ENCODE results near the gene NUAK2. TPM values are rescaled to one million over a fixed set of nuclear protein-coding genes. Genes with fewer than 3 reads are reported as not detected.

The NUAK2 gene
- total RNA-seq (10 to 100 TPM; 10.3 to 12.3 TPM), polyA plus RNA-seq (ENCODE audit: insufficient read length in 6 of 6) (10 to 100 TPM in 1 of 6 donors, 1 to 10 TPM in 5; 6.1 to 10.5 (median 8.1) TPM)
- long read RNA-seq, donor 1, partial matches to known transcripts: 0 of 1 reads
- long read RNA-seq, donor 1, other reads (novel, unspliced or antisense): 0 of 1 reads
- long read RNA-seq, donor 2, partial matches to known transcripts: 0 of 2 reads
- long read RNA-seq, donor 2, other reads (novel, unspliced or antisense): 0 of 2 reads
- long read RNA-seq, donor 3, partial matches to known transcripts: 0 of 2 reads
- long read RNA-seq, donor 3, other reads (novel, unspliced or antisense): 0 of 2 reads
- long read RNA-seq, donor 4, partial matches to known transcripts: 0 of 8 reads
- long read RNA-seq, donor 4, other reads (novel, unspliced or antisense): 5 of 8 reads
- long read RNA-seq, donor 5, partial matches to known transcripts: 0 of 3 reads
- long read RNA-seq, donor 5, other reads (novel, unspliced or antisense): 0 of 3 reads
- long read RNA-seq, donor 6, partial matches to known transcripts: 0 of 2 reads
- long read RNA-seq, donor 6, other reads (novel, unspliced or antisense): 0 of 2 reads
- long read RNA-seq, donor 7, partial matches to known transcripts: 0 of 1 reads
- long read RNA-seq, donor 7, other reads (novel, unspliced or antisense): 0 of 1 reads
- long read RNA-seq, donor 8: 0 reads
- long read RNA-seq, donor 9: 0 reads
- long read RNA-seq, donor 10, partial matches to known transcripts: 0 of 3 reads
- long read RNA-seq, donor 10, other reads (novel, unspliced or antisense): 3 of 3 reads
- long read RNA-seq, donor 11, partial matches to known transcripts: 0 of 1 reads
- long read RNA-seq, donor 11, other reads (novel, unspliced or antisense): 0 of 1 reads
- long read RNA-seq, donor 12, partial matches to known transcripts: 0 of 2 reads
- long read RNA-seq, donor 12, other reads (novel, unspliced or antisense): 0 of 2 reads

GRCh38 chr1:205321162-205321958, at the start of gene NUAK2:
Gene NUAK2, minus strand, starts transcription at chr1:205321745. Its CDS starts 117 bp downstream, at chr1:205321628.
- peaks cover 11 to 57% of the 10 kb centered on the region in 2 donors for H3K4me1 ChIP-seq
- peak within 1 kb of the TSS; percentile 81 to 92 for H3K4me3 ChIP-seq
- TF ChIP-seq CTCF (IDR thresholded peaks at IDR 0.05): peak in 1 of 2 donors; percentile 9
- no peaks in the 10 kb centered on the region for H3K36me3 ChIP-seq
- intact Hi-C loops (cut with DNase I): loop anchor here in 1 of 2 donors (5.0 kb wide), 1 partner anchor 49 kb away; no protein-coding TSS in a partner anchor
- no peaks in the 10 kb centered on the region for H3K9me3 ChIP-seq
- peak; percentile 80 to 98 (median 94) for DNase-seq
- peak; percentile 83 for ATAC-seq
- H3K27me3 ChIP-seq: no peaks in the 10 kb centered on the region
- H3K27ac ChIP-seq: peak within 1 kb of the TSS; percentile 82 to 94

GRCh38 chr1:205370780-205371179, 49.2 kb upstream of the NUAK2 start:
- Histone ChIP-seq H3K36me3 (no peaks in the 10 kb centered on the region), H3K9me3 (no peaks in the 10 kb centered on the region), H3K27ac (no peak overlapping the region), H3K4me1 (peaks cover 3 to 15% of the 10 kb centered on the region in 2 donors), H3K27me3 (peaks cover 0 to 29% of the 10 kb centered on the region in 2 donors), H3K4me3 (no peak overlapping the region)
- TF ChIP-seq CTCF (IDR thresholded peaks at IDR 0.05): no peak
- DNase-seq: no peak
- intact Hi-C loops (cut with DNase I): no loop called here
- no peak for ATAC-seq

GRCh38 chr1:205369701-205370123, 48.2 kb upstream of the NUAK2 start:
- TF ChIP-seq CTCF (IDR thresholded peaks at IDR 0.05): no peak

GRCh38 chr1:205368478-205368877, 46.9 kb upstream of the NUAK2 start:
- Histone ChIP-seq H3K27ac (no peak overlapping the region), H3K9me3 (no peaks in the 10 kb centered on the region), H3K4me3 (no peak overlapping the region), H3K36me3 (no peaks in the 10 kb centered on the region), H3K27me3 (peaks cover 0 to 12% of the 10 kb centered on the region in 2 donors), H3K4me1 (peaks cover 0 to 10% of the 10 kb centered on the region in 2 donors)
- DNase-seq: no peak
- TF ChIP-seq CTCF (IDR thresholded peaks at IDR 0.05): no peak
- no peak for ATAC-seq
- intact Hi-C loops (cut with DNase I): no loop called here

More at GRCh38 chr1:205369701-205370123, 48.2 kb upstream of the NUAK2 start:
- intact Hi-C loops (cut with DNase I): no loop called here
- peaks cover 0 to 24% of the 10 kb centered on the region in 2 donors for H3K27me3 ChIP-seq
- peaks cover 3 to 15% of the 10 kb centered on the region in 2 donors for H3K4me1 ChIP-seq
- ATAC-seq: no peak
- H3K36me3 ChIP-seq: no peaks in the 10 kb centered on the region
- no peak overlapping the region for H3K4me3 ChIP-seq
- no peaks in the 10 kb centered on the region for H3K9me3 ChIP-seq
- DNase-seq: no peak
- no peak overlapping the region for H3K27ac ChIP-seq

All from left lung (tissue), 14 donors.